Measurements from ENCODE around the gene BDNF.

- TF ChIP-seq CTCF (IDR thresholded peaks at IDR 0.05; ENCODE audit: poor library complexity, severe bottlenecking) (no peak), POLR2AphosphoS5 (IDR thresholded peaks at IDR 0.05) (no peak), RAD21 (conservative IDR thresholded peaks at IDR 0.05) (no peak)
Measured at GRCh38 chr11:27627979-27628378, 72.3 kb downstream of the BDNF start.

All from neural cell (in vitro differentiated cells).